GDM1 (cell line): Measurements from ENCODE around the gene WFIKKN1.

ENCODE experiments used
- DNase-seq: peaks from one replicate; lab custom pipeline; 2025; lab: John Stamatoyannopoulos, UW

Gene WFIKKN1

GRCh38 chr16:674214-674881, 43.6 kb downstream of the WFIKKN1 start:
- no peak for DNase-seq

GRCh38 chr16:674968-675883, 44.4 kb downstream of the WFIKKN1 start, which contains the start of gene RHBDL1:
TSS of gene RHBDL1 (plus strand) at chr16:675671. CDS start at chr16:675791, 120 bp downstream.
- DNase-seq = no peak

GRCh38 chr16:675884-676564, 45.2 kb downstream of the WFIKKN1 start:
- DNase-seq = no peak

GRCh38 chr16:676565-676902, 45.7 kb downstream of the WFIKKN1 start:
- DNase-seq = no peak

- no peak for DNase-seq
Observed at GRCh38 chr16:676913-677312, 46.1 kb downstream of the WFIKKN1 start.

GRCh38 chr16:677316-678190, 46.8 kb downstream of the WFIKKN1 start:
- no peak for DNase-seq

GRCh38 chr16:678209-678857, 47.5 kb downstream of the WFIKKN1 start:
- DNase-seq = no peak

- peak; percentile 45 for DNase-seq
Observed at GRCh38 chr16:678858-679813, 48.4 kb downstream of the WFIKKN1 start.

GRCh38 chr16:679814-680624, 49.2 kb downstream of the WFIKKN1 start, which contains the start of gene STUB1:
TSS of gene STUB1 (plus strand) at chr16:680410. CDS start at chr16:680526, 116 bp downstream.
- peak; percentile 80 for DNase-seq

GRCh38 chr16:680625-680945, 49.8 kb downstream of the WFIKKN1 start:
- DNase-seq = no peak

GRCh38 chr16:680967-681745, 50.4 kb downstream of the WFIKKN1 start:
- DNase-seq = no peak

- no peak for DNase-seq
Observed at GRCh38 chr16:681746-682427, 51.1 kb downstream of the WFIKKN1 start.

GRCh38 chr16:682493-683395, 52.0 kb downstream of the WFIKKN1 start:
- no peak for DNase-seq

- no peak for DNase-seq
Observed at GRCh38 chr16:683396-684070, 52.7 kb downstream of the WFIKKN1 start.
